CD14-positive monocyte (primary cell): ENCODE data around the gene PMM1. TPM values are rescaled to one million over a fixed set of nuclear protein-coding genes. Genes with fewer than 3 reads are reported as not detected.
A peak's percentile ranks its signal among the peaks of the same experiment; 100 is the strongest.
"Not testable (repeated sequence)": the region's sequence is repeated elsewhere in the genome, so short reads cannot be mapped to it uniquely, and the experiment has no call there.

ENCODE experiments used
- DNase-seq, 3 donors: peaks; one replicate each; pipeline ENCODE4 v3.0.0-alpha.2; 2011 to 2022
- H2AFZ ChIP-seq: 2 replicates; pipeline ENCODE4 v1.6.0; 2012; ENCODE audit warnings: mild to moderate bottlenecking, low read depth, low read length, inconsistent platforms; ENCODE audit not compliant: insufficient read depth, poor library complexity, severe bottlenecking
- H3K27ac ChIP-seq, 2 donors: 1 replicate in 1 of 2; 2 replicates in 1 of 2; pipeline ENCODE4 v1.5.1; 2012 to 2013; ENCODE audit warnings: low read length in 2 of 2, control low read depth in 1 of 2, inconsistent platforms in 1 of 2, low read depth in 1 of 2, mild to moderate bottlenecking in 1 of 2
- H3K27me3 ChIP-seq, 2 donors: one replicate each; pipeline versions ENCODE4 v1.6.0 to v1.6.1; 2011 to 2013; ENCODE audit warnings: low read length in 2 of 2; ENCODE audit not compliant: control insufficient read depth in 2 of 2, insufficient read depth in 2 of 2
- H3K36me3 ChIP-seq, 2 donors: replicated peaks in 1 of 2; 1 replicate in 1 of 2; 2 replicates in 1 of 2; pipeline versions ENCODE4 v1.5.1 to v1.6.1; 2012 to 2013; ENCODE audit warnings: low read length in 2 of 2, control low read depth in 1 of 2, inconsistent platforms in 1 of 2, mild to moderate bottlenecking in 1 of 2; ENCODE audit not compliant: insufficient read depth in 2 of 2, control insufficient read depth in 1 of 2
- H3K4me1 ChIP-seq, 2 donors: 1 replicate in 1 of 2; 2 replicates in 1 of 2; pipeline versions ENCODE4 v1.5.1 to v1.6.1; 2012 to 2013; ENCODE audit warnings: low read length in 2 of 2, control low read depth in 1 of 2, inconsistent platforms in 1 of 2, mild to moderate bottlenecking in 1 of 2, moderate library complexity in 1 of 2; ENCODE audit not compliant: insufficient read depth in 2 of 2, control insufficient read depth in 1 of 2
- H3K4me2 ChIP-seq: replicated peaks from 2 replicates; pipeline ENCODE3; 2012; ENCODE audit warnings: low read length, moderate library complexity, mild to moderate bottlenecking; ENCODE audit not compliant: poor library complexity, severe bottlenecking; ENCODE audit errors: extremely low read depth
- H3K4me3 ChIP-seq, 3 experiments: fragments of 200-600 bp in 1 of 3; sonication (generic) in 1 of 3; replicated peaks in 1 of 3; 1 replicate in 2 of 3; 2 replicates in 1 of 3; pipeline ENCODE4 v1.5.1; 2011 to 2013; ENCODE audit warnings: low read length in 3 of 3, mild to moderate bottlenecking in 3 of 3, control low read depth in 2 of 3, low read depth in 2 of 3, inconsistent platforms in 1 of 3, moderate library complexity in 1 of 3
- H3K79me2 ChIP-seq: 2 replicates; pipeline ENCODE4 v1.6.0; 2012; ENCODE audit warnings: mild to moderate bottlenecking, control low read depth, inconsistent platforms, low read length, moderate library complexity; ENCODE audit not compliant: insufficient read depth
- H3K9ac ChIP-seq: 2 replicates; pipeline ENCODE4 v1.6.0; 2017; ENCODE audit warnings: low read length, mild to moderate bottlenecking; ENCODE audit not compliant: insufficient read depth, poor library complexity, severe bottlenecking
- H3K9me3 ChIP-seq, 2 donors: replicated peaks in 1 of 2; 1 replicate in 1 of 2; 2 replicates in 1 of 2; pipeline versions ENCODE4 v1.5.1 to v1.6.1; 2012 to 2013; ENCODE audit warnings: low read length in 2 of 2, control low read depth in 1 of 2; ENCODE audit not compliant: control insufficient read depth in 1 of 2, insufficient read depth in 1 of 2
- H4K20me1 ChIP-seq: 2 replicates; pipeline ENCODE4 v1.6.0; 2012; ENCODE audit warnings: mild to moderate bottlenecking, low read length, control low read depth, moderate library complexity; ENCODE audit not compliant: insufficient read depth
- H3K27ac Mint-ChIP-seq, 7 donors: one replicate each; pipeline ENCODE4 v1.8.0; 2020; ENCODE audit warnings: mild to moderate bottlenecking in 7 of 7, mixed read lengths in 7 of 7, moderate library complexity in 6 of 7, inconsistent platforms in 2 of 7
- H3K27me3 Mint-ChIP-seq, 3 donors: one replicate each; pipeline ENCODE4 v1.8.0; 2021 to 2022; ENCODE audit warnings: low read depth in 3 of 3, mild to moderate bottlenecking in 3 of 3, mixed read lengths in 3 of 3, moderate library complexity in 3 of 3, inconsistent platforms in 1 of 3
- H3K36me3 Mint-ChIP-seq, 2 donors: one replicate each; pipeline ENCODE4 v1.8.0; 2020; ENCODE audit warnings: mixed read lengths in 2 of 2, inconsistent platforms in 1 of 2, mild to moderate bottlenecking in 1 of 2
- H3K4me1 Mint-ChIP-seq: one replicate; pipeline ENCODE4 v1.8.0; 2020; ENCODE audit warnings: mild to moderate bottlenecking, mixed read lengths
- H3K4me3 Mint-ChIP-seq, 2 donors: one replicate each; pipeline ENCODE4 v1.8.0; 2020; ENCODE audit warnings: mild to moderate bottlenecking in 2 of 2, mixed read lengths in 2 of 2, moderate library complexity in 1 of 2
- H3K9me3 Mint-ChIP-seq, 7 donors: one replicate each; pipeline ENCODE4 v1.8.0; 2020 to 2022; ENCODE audit warnings: mixed read lengths in 7 of 7, mild to moderate bottlenecking in 6 of 7, moderate library complexity in 6 of 7, inconsistent platforms in 2 of 7
- CTCF ChIP-seq: fragments of 200-600 bp; IDR thresholded peaks from one replicate; pipeline ENCODE4 v1.8.0; 2022; ENCODE audit warnings: antibody characterized with exemption, mild to moderate bottlenecking
- WGBS: methylation state at CpG from one replicate; pipeline ENCODE4 v1.1.5; 2013; ENCODE audit warnings: missing lambda C conversion rate; ENCODE audit not compliant: insufficient coverage; 5-methylcytosine and 5-hydroxymethylcytosine counted together
- intact Hi-C, 2 donors: fragments of 100-400 bp; cut with micrococcal nuclease; formaldehyde crosslinking; loops; one replicate each; pipeline versions ENCODE4 v1.15.0 to v1.15.1; 2023
- polyA plus RNA-seq, 3 donors: library from polyadenylated mRNA; depleted of rRNA in 1 of 3; unstranded in 2 of 3; stranded (reverse) in 1 of 3; fragments of 300-500 nt in 2 of 3; fragments of >200 nt in 1 of 3; fragmentation: Illumina TruSeq in 2 of 3; gene quantifications; 1 replicate in 2 of 3; 2 replicates in 1 of 3; pipeline ENCODE4 v1.2.3, GENCODE V29; 2012 to 2021

The PMM1 gene
- polyA plus RNA-seq, 3 donors: 15.6 to 32.4 (median 23.5) TPM

DNA sequence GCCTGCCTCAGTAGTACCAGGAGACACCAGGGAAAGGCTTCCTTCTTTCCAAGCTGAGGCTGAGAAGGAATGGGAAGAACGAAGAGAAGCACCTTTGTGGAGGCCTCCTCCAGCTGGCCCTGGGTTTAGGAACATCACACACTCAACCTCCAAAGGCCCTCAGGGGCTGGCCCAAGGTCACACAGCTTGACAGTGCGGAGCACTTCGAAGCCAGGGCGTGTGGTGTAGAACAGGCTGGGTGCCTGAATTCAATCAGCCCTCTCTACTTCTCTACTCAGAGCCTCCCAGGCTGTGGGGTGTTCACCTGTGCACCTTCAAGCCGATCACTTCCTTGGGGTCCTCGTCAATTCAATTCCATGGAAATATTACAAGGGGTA is 29.6 kb downstream of the PMM1 start:
- DNase-seq: no peak
- WGBS: 79% methylated on average over 4 of the region's 6 CpGs
- Histone ChIP-seq H3K27ac (no peak overlapping the region), H3K4me2 (no peak overlapping the region), H2AFZ (no peak overlapping the region), H3K36me3 (no peaks in the 10 kb centered on the region), H3K9ac (no peak overlapping the region), H3K27me3 (peaks cover 0 to 31% of the 10 kb centered on the region in 2 donors), H3K9me3 (no peaks in the 10 kb centered on the region), H4K20me1 (no peaks in the 10 kb centered on the region), H3K79me2 (no peaks in the 10 kb centered on the region), H3K4me1 (no peaks in the 10 kb centered on the region), H3K4me3 (no peak overlapping the region)
- H3K4me1 Mint-ChIP-seq: no peaks in the 10 kb centered on the region
- intact Hi-C loops: no loop called here
- H3K27ac Mint-ChIP-seq: no peak overlapping the region
- no peaks in the 10 kb centered on the region for H3K9me3 Mint-ChIP-seq
- no peak for TF ChIP-seq CTCF
- no peak overlapping the region for H3K4me3 Mint-ChIP-seq
- H3K27me3 Mint-ChIP-seq: peaks cover 34 to 59% (median 58%) of the 10 kb centered on the region in 3 donors
- H3K36me3 Mint-ChIP-seq: no peaks in the 10 kb centered on the region

DNA sequence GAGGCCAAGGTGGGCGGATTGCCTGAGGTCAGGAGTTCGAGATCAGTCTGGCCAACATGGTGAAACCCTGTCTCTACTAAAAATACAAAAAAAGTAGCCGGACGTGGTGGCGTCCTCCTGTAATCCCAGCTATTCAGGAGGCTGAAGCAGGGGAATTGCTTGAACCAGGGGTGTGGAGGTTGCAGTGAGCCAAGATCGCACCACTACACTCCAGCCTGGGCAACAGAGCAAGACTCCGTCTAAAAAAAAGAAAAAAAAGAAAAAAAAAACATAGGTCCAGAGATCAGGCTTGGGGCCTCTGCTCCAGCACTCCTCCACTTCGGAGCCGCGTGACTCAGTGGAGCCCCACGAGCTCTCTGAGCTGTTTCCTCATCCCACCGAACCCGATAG is 31.4 kb downstream of the PMM1 start:
- H4K20me1 ChIP-seq, H3K4me3 ChIP-seq, intact Hi-C loops, H3K9me3 Mint-ChIP-seq, H3K36me3 Mint-ChIP-seq, H3K4me1 ChIP-seq, H3K36me3 ChIP-seq, H3K4me1 Mint-ChIP-seq, H3K79me2 ChIP-seq, H2AFZ ChIP-seq, H3K4me2 ChIP-seq, H3K27ac Mint-ChIP-seq, H3K27ac ChIP-seq, DNase-seq, H3K9ac ChIP-seq, H3K9me3 ChIP-seq: not testable (repeated sequence)
- Mint-ChIP-seq H3K27me3 (peaks cover 35 to 55% (median 46%) of the 10 kb centered on the region in 3 donors), H3K4me3 (peak overlapping the region in 1 of 2 donors; percentile 39)
- H3K27me3 ChIP-seq: peaks cover 0 to 31% of the 10 kb centered on the region in 2 donors
- 96% methylated on average over 7 of the region's 13 CpGs for WGBS
